ENCODE results near the gene LCE5A. TPM values are rescaled to one million over a fixed set of nuclear protein-coding genes. Genes with fewer than 3 reads are reported as not detected.

Gene LCE5A
- total RNA-seq, 8 experiments from 2014 or later, result 0.25 to 1.1 (median 0.66) TPM; not detected in 5

DNA sequence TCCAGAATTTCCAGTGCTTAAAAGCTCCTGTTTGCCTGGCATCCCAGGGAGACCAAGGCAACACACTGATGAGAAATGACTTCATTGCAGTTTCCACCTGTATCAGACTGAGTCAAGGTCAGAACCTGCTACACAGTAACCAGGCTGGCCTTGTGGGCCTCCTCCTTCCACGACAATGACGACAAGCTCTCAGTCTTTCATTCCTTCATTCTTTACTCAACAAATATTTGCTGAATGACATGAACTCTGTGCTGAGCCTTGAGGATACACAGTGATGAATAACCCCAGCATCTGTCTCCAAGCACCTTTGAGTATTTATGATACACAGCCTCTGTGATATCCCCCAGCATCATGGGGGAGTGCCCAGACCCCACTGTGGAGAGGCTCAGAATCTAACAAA is 8.9 kb upstream of the LCE5A start:
- Histone ChIP-seq H3K4me3 (no peak overlapping the region), H3K4me1 (replicated peaks in 1 of 2) (no peaks in the 10 kb centered on the region), H3K27ac (no peak overlapping the region)
- ATAC-seq (replicated peaks in 6 of 8), result no peak
- in situ Hi-C loops (cut with MboI; ENCODE audit: low pct_unique_long_range_greater_than_20kb in 2 of 9, low sequenced_read_pairs in 9 of 9, unreplicated experiment in 9 of 9), result no loop called here
- WGBS, 10 experiments, result 0 to 75% (median 0%) methylated on average over 1 to 2 of the region's 2 CpGs; no CpG with 5 or more reads in 5 of the 10 experiments

DNA sequence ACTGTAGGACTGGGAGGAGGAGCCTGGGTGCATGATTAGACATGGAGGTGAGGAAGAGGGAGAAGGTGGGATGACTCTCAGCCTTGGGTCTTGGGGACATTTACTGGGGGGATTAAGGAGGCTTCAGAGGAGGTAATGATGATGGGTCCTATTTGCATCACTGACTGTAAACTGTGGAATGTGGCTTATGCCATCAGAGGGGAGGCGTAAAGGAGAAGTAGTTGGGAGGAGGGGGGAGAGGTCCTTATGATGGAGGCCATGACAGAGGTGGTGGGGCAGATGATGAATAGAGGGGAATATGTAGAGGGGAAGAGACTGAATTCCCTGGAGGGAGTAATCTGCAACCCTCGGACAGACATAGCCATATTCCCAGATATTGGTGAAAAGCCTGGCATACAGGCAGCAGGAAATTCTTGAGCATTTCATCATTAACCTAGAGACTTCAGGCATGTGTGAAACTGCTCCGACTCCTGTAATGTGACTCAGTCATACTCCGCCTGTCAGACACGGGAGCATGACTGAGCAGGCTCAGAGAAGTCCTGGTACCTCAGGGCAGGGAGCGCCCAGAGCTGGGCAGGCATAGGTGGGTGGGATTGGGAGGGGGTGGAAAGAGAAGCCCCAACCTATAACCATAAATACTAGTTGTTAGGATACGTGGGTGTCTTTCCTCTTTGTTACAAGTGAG is 8.0 kb upstream of the LCE5A start:
- WGBS, 10 experiments, result 0 to 80% (median 37%) methylated on average over 1 to 5 of the region's 7 CpGs; no CpG with 5 or more reads in 1 of the 10 experiments

DNA sequence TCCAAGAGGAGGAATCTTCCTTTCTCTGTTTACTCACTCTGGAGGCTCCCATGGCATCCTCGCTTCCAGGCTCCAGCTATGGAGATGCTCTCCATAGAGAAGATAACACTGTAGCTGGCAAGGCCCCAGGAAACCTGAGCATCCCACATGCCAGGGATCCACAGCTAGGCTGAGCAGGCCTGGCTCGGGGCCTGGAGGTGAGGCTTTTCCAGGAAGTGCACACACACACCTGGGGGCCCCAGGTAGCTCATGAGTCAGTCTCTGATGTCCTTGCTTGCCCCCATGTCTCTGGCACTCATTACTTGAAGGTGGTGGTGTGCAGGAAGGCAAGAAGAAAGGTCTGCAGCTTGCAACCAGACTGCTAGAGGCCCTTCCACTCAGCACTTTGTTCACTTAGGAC is 5.5 kb upstream of the LCE5A start:
- H3K27ac ChIP-seq, result no peak overlapping the region
- in situ Hi-C loops (cut with MboI; ENCODE audit: low pct_unique_long_range_greater_than_20kb in 2 of 9, low sequenced_read_pairs in 9 of 9, unreplicated experiment in 9 of 9), result no loop called here
- no peak for ATAC-seq (replicated peaks in 6 of 8)
- WGBS, 10 experiments, result 0 to 100% (median 21%) methylated on average over 1 to 2 of the region's 2 CpGs; no CpG with 5 or more reads in 4 of the 10 experiments
- no peaks in the 10 kb centered on the region for H3K4me1 ChIP-seq (replicated peaks in 1 of 2)
- no peak overlapping the region for H3K4me3 ChIP-seq

More for the DNA sequence above, 8.0 kb upstream of the LCE5A start:
- Histone ChIP-seq H3K4me1 (replicated peaks in 1 of 2) (no peaks in the 10 kb centered on the region), H3K27ac (no peak overlapping the region), H3K4me3 (no peak overlapping the region)
- in situ Hi-C loops (cut with MboI; ENCODE audit: low pct_unique_long_range_greater_than_20kb in 2 of 9, low sequenced_read_pairs in 9 of 9, unreplicated experiment in 9 of 9), result no loop called here
- ATAC-seq (replicated peaks in 6 of 8), result peak in 2 of 8 experiments; percentile 93 to 97

DNA sequence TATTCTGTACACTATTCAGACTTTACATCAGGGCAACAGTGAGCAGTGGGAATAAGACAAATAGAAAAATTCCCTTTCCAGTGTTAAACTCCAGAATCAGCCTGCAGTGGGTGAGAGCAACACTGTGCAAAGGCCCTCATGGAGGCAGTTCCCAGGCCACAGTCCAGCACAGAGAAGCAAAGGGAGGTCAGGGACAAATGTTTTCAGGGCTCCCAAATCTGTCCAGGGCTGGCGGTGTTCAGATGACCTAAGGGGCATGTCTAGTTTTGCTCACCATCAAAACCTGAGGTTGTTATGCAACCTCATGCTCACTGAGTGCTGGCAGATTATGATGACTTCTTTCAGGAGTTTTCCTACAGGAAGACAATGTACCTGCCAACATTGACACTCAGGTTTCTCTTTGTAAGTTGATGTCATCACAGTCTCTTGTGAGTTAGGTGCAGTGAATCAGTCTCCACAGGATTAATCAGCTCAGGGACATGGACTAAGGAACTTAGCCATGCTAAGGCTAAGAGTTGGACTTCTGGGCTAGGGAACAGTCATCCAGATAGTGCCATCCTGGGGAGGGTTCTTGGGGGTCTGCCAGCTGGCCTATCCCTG is 3.6 kb upstream of the LCE5A start:
- ATAC-seq (replicated peaks in 6 of 8), result no peak
- Histone ChIP-seq H3K27ac (no peak overlapping the region), H3K4me1 (replicated peaks in 1 of 2) (no peaks in the 10 kb centered on the region), H3K4me3 (no peak overlapping the region)
- 33 to 60% (median 43%) methylated on average over 1 of the region's 1 CpG; no CpG with 5 or more reads in 7 of the 10 experiments for WGBS, 10 experiments
- in situ Hi-C loops (cut with MboI; ENCODE audit: low pct_unique_long_range_greater_than_20kb in 2 of 9, low sequenced_read_pairs in 9 of 9, unreplicated experiment in 9 of 9), result no loop called here

DNA sequence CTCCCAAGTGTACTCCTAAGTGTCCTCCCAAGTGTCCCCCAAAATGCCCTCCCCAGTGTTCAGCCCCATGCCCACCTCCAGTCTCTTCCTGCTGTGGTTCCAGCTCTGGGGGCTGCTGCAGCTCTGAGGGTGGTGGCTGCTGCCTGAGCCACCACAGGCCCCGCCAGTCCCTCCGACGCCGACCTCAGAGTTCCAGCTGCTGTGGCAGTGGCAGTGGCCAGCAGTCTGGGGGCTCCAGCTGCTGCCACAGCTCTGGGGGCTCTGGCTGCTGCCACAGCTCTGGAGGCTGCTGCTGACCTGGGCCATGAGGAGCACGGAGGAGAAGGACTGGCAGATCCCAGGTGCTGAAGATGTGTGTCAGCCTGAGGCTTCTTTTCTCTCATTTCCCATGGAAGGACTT is 993 bp downstream of the LCE5A start:
- H3K4me3 ChIP-seq, result no peak overlapping the region
- H3K4me1 ChIP-seq (replicated peaks in 1 of 2), result no peaks in the 10 kb centered on the region
- ATAC-seq (replicated peaks in 6 of 8), result no peak
- in situ Hi-C loops (cut with MboI; ENCODE audit: low pct_unique_long_range_greater_than_20kb in 2 of 9, low sequenced_read_pairs in 9 of 9, unreplicated experiment in 9 of 9), result no loop called here
- 53% methylated on average over 5 of the region's 5 CpGs; no CpG with 5 or more reads in 9 of the 10 experiments for WGBS, 10 experiments
- H3K27ac ChIP-seq, result no peak overlapping the region

DNA sequence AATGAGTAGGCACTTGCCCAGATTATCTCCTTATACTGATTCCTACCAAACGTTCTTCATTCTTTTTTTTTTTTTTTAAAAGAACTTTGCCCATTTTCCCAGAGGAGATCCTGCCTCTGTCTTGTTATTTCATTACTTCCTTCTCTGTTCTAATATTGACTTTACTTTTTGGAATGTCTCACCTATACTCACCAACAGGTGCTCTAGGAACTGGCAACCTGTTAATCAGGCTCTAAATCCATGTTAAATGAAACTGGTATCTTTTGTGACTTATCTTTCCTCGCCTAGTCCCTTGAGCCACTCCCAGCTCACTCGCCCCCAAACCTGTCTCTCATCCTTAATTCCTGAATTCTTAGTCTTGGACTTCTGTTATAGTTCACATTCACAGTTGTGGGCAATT is 2.5 kb downstream of the LCE5A start:
- WGBS, 10 experiments, result 0 to 63% (median 23%) methylated on average over 2 to 3 of the region's 3 CpGs

DNA sequence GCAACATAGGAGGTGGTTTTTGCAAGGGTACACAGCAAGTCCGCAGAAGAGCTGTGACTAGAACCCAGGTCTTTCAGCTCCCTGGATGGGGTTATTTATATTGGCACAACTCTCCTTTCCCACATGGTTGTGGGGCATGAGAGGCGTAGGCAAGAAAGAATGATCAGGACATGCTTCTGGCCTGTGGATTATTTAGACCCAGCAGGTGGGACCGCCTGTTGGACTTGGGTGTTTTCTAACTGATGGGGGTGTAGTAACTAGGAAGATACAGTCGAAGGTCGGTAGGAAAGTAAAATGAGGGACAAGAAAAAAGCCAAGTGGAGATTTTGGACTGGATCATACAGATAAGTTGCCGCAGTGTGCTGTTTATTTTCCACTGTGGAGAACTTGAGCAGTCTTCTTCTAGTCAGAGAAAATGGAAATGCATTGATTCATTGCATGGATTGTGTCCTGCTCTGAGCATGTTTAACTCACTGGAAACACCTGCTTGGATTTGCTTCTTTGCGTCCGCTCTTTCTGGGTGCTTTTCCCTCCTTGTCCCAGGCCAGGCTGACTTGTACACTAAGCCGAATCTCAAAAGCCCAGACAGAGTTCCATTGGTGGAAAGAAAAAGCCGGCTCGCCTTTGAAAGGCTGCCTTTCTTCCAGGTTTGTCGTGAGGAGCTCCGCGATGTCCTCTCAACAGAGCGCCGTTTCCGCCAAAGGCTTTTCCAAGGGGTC is 4.3 kb downstream of the LCE5A start:
- in situ Hi-C loops (cut with MboI; ENCODE audit: low pct_unique_long_range_greater_than_20kb in 2 of 9, low sequenced_read_pairs in 9 of 9, unreplicated experiment in 9 of 9), result no loop called here
- peak in 1 of 8 experiments; percentile 36 for ATAC-seq (replicated peaks in 6 of 8)
- H3K27ac ChIP-seq, result no peak overlapping the region
- no peaks in the 10 kb centered on the region for H3K4me1 ChIP-seq (replicated peaks in 1 of 2)
- peak overlapping the region in 1 of 5 donors; percentile 12 for H3K4me3 ChIP-seq
- WGBS, 10 experiments, result 50 to 100% (median 65%) methylated on average over 1 to 11 of the region's 17 CpGs; no CpG with 5 or more reads in 2 of the 10 experiments

More for the DNA sequence above, 2.5 kb downstream of the LCE5A start:
- in situ Hi-C loops (cut with MboI; ENCODE audit: low pct_unique_long_range_greater_than_20kb in 2 of 9, low sequenced_read_pairs in 9 of 9, unreplicated experiment in 9 of 9), result no loop called here
- Histone ChIP-seq H3K4me1 (replicated peaks in 1 of 2) (no peaks in the 10 kb centered on the region), H3K4me3 (no peak overlapping the region), H3K27ac (no peak overlapping the region)
- no peak for ATAC-seq (replicated peaks in 6 of 8)

DNA sequence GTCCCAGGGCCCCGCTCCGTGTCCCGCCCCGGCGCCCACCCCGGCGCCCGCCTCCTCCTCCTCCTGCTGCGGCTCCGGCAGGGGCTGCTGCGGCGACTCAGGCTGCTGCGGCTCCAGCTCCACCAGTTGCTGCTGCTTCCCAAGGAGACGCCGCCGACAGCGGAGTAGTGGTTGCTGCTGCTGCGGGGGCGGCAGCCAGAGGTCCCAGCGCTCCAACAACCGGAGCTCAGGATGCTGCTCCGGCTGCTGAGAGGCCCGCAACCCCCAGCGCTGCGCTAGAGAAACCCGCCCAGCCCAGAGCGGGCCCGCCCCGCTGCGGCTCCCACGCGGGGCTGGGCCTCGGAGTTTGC is 4.8 kb downstream of the LCE5A start:
- WGBS, 10 experiments, result 0 to 88% (median 40%) methylated on average over 1 to 18 of the region's 33 CpGs; no CpG with 5 or more reads in 6 of the 10 experiments
- Histone ChIP-seq H3K4me1 (replicated peaks in 1 of 2) (no peaks in the 10 kb centered on the region), H3K4me3 (peak overlapping the region in 1 of 5 donors; percentile 12), H3K27ac (no peak overlapping the region)
- peak in 5 of 8 experiments; percentile 14 to 75 (median 47) for ATAC-seq (replicated peaks in 6 of 8)
- in situ Hi-C loops (cut with MboI; ENCODE audit: low pct_unique_long_range_greater_than_20kb in 2 of 9, low sequenced_read_pairs in 9 of 9, unreplicated experiment in 9 of 9), result no loop called here

DNA sequence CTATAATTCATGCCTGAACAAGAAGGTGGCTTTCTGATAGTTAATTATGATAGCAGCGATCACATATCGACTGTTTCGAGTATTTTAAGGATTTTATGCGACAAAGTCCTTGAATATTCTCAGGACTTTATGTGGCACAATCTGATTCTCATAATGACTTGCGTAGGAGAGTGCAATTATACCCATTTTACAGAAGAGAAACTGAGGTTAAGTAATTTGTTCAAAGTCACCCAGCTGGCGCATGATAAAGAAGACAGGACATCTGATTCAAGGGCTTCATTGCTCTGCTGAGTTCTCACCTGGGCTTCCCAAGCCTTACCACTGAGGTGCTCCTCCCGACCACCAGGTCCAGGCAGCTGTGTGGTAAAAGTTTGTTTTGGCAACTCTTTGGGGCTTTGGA is 5.5 kb downstream of the LCE5A start:
- H3K4me1 ChIP-seq (replicated peaks in 1 of 2), result no peaks in the 10 kb centered on the region
- in situ Hi-C loops (cut with MboI; ENCODE audit: low pct_unique_long_range_greater_than_20kb in 2 of 9, low sequenced_read_pairs in 9 of 9, unreplicated experiment in 9 of 9), result no loop called here
- no peak for ATAC-seq (replicated peaks in 6 of 8)
- H3K27ac ChIP-seq, result no peak overlapping the region
- WGBS, 10 experiments, result 4 to 86% (median 56%) methylated on average over 1 to 7 of the region's 7 CpGs
- no peak overlapping the region for H3K4me3 ChIP-seq

DNA sequence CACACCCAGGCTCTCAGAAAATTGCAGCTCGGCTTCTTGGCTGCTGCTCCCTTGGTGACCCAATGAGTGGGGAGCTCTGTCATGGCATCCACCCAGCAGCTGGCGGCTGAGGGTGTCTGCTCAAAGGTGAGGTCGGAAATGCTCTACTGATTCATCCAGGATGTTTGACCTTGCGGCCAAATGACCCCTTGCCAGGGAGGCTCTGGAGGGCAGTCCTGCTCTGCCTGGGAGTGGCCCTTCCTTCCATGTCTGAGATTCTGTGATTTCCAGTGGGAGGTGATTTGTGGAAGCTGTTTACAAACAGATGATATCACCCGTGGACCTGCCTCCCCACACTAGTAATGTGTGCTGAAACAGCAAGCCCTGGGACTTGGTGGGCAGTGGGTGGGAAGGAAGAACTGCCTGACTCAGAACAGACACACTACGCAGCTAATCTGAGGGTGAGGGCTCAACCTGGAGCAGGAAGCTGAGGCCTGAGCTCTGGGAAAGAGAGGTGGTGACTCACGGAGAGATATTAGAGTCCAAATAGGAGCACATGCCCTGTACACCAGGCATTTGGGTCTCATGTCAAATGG is 6.7 kb downstream of the LCE5A start:
- ATAC-seq (replicated peaks in 6 of 8), result peak in 2 of 8 experiments; percentile 49 to 76
- Histone ChIP-seq H3K4me3 (no peak overlapping the region), H3K4me1 (replicated peaks in 1 of 2) (no peaks in the 10 kb centered on the region), H3K27ac (no peak overlapping the region)
- 0 to 87% (median 42%) methylated on average over 2 to 7 of the region's 7 CpGs; no CpG with 5 or more reads in 4 of the 10 experiments for WGBS, 10 experiments
- in situ Hi-C loops (cut with MboI; ENCODE audit: low pct_unique_long_range_greater_than_20kb in 2 of 9, low sequenced_read_pairs in 9 of 9, unreplicated experiment in 9 of 9), result no loop called here

DNA sequence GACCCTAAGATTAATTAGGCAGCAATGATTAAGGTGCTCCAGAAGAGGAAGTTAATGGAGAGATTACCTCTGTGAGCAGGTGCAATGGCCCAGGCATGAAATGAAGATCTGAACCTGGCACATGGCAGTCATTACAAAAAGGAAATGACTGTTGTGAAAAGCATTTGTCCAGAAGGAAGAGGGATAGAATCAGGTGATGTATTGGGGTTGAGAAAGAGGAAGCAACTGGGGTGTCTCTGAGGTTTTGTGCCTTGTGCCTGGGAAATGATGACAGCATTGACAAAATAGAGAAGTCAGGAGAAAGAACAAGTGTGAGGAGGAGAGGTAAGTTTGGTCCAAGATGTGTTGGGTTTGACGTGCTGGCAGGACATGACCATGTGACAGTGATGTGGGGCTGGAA is 9.2 kb downstream of the LCE5A start:
- in situ Hi-C loops (cut with MboI; ENCODE audit: low pct_unique_long_range_greater_than_20kb in 2 of 9, low sequenced_read_pairs in 9 of 9, unreplicated experiment in 9 of 9), result no loop called here
- ATAC-seq (replicated peaks in 6 of 8), result no peak
- 0 to 100% (median 33%) methylated on average over 1 of the region's 1 CpG; no CpG with 5 or more reads in 3 of the 10 experiments for WGBS, 10 experiments

DNA sequence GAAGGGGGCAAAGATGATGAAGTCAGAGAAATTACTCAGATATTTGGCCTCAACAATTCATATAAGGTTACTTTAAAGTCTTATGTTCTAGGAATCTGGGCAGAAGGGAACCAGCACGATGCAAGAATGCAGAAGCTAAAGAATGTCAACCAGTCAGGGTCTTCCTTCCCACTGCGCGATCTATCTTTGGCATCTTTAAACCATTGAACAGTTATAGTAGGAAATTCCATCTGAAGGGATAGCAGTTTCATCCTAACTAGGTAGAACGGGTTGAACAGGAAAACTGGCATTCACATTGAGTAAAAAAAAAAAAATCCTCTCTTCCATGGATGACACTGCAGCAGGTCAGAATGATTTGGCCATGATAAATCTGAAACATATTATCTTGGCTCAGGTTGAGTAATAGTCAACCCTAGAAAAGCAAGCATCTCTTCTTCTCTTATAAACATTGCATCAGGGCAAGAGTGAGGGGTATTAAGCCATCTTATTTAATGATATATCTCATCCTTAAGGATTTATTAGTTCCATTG is 10.0 kb downstream of the LCE5A start:
- Histone ChIP-seq H3K4me3 (no peak overlapping the region), H3K27ac (no peak overlapping the region), H3K4me1 (replicated peaks in 1 of 2) (no peaks in the 10 kb centered on the region)
- no peak for ATAC-seq (replicated peaks in 6 of 8)
- 0 to 59% (median 48%) methylated on average over 1 to 4 of the region's 4 CpGs for WGBS, 10 experiments
- in situ Hi-C loops (cut with MboI; ENCODE audit: low pct_unique_long_range_greater_than_20kb in 2 of 9, low sequenced_read_pairs in 9 of 9, unreplicated experiment in 9 of 9), result no loop called here

More for the DNA sequence above, 9.2 kb downstream of the LCE5A start:
- H3K27ac ChIP-seq, result no peak overlapping the region
- no peaks in the 10 kb centered on the region for H3K4me1 ChIP-seq (replicated peaks in 1 of 2)
- H3K4me3 ChIP-seq, result no peak overlapping the region
